Thoracic aorta (tissue), 2 donors: ENCODE data around the gene SGCA. TPM values are rescaled to one million over a fixed set of nuclear protein-coding genes. Genes with fewer than 3 reads are reported as not detected.

Experiments used
- ATAC-seq: fragments of 150-250 bp; one replicate; pipeline ENCODE4 v1.8.0; 2017; ENCODE audit warnings: low read depth; ENCODE audit not compliant: insufficient number of reproducible peaks, low FRiP score
- DNase-seq: peaks from one replicate; pipeline ENCODE4 v3.0.0-alpha.2; 2020; ENCODE audit warnings: low spot score
- H3K27ac ChIP-seq, 2 donors: fragments of 200-600 bp; sonication (generic); 1 replicate in 1 of 2; 2 replicates in 1 of 2; pipeline ENCODE4 v1.5.1; 2016; ENCODE audit warnings: mild to moderate bottlenecking in 2 of 2, moderate library complexity in 2 of 2
- H3K27me3 ChIP-seq: fragments of 200-600 bp; sonication (generic); replicated peaks from 2 replicates; pipeline ENCODE4 v1.6.0; 2016; ENCODE audit warnings: mild to moderate bottlenecking; ENCODE audit not compliant: insufficient read depth
- H3K36me3 ChIP-seq: fragments of 200-600 bp; sonication (generic); one replicate; pipeline ENCODE4 v1.5.1; 2016
- H3K4me1 ChIP-seq, 2 donors: fragments of 200-600 bp; sonication (generic); 1 replicate in 1 of 2; 2 replicates in 1 of 2; pipeline versions ENCODE4 v1.5.1 to v1.6.0; 2016; ENCODE audit warnings: low read depth in 2 of 2, mild to moderate bottlenecking in 1 of 2; ENCODE audit not compliant: control insufficient read depth in 1 of 2
- H3K4me3 ChIP-seq: fragments of 200-600 bp; sonication (generic); 2 replicates; pipeline ENCODE4 v1.5.1; 2016; ENCODE audit warnings: mild to moderate bottlenecking
- H3K9me3 ChIP-seq: fragments of 200-600 bp; sonication (generic); 2 replicates; pipeline ENCODE4 v1.5.1; 2016
- CTCF ChIP-seq: fragments of 200-600 bp; sonication (generic); IDR thresholded peaks from one replicate; pipeline ENCODE4 v1.5.1; 2019; ENCODE audit warnings: antibody characterized with exemption
- total RNA-seq, 2 donors: library from RNA; depleted of rRNA; stranded (reverse); fragments of >200 nt; gene quantifications; one replicate each; pipeline versions ENCODE4 v1.1.0 to v1.2.3, GENCODE V29; 2016

Gene SGCA
- total RNA-seq, 2 donors from 2014 or later, result 95.5 to 158 TPM

GRCh38 chr17:50128441-50129352 is 37.1 kb upstream of the SGCA start:
- Histone ChIP-seq H3K27me3 (no peaks in the 10 kb centered on the region), H3K9me3 (no peaks in the 10 kb centered on the region), H3K36me3 (no peaks in the 10 kb centered on the region), H3K27ac (no peak overlapping the region), H3K4me1 (peaks cover 32 to 49% of the 10 kb centered on the region in 2 donors), H3K4me3 (peak overlapping the region; percentile 73)
- no peak for DNase-seq
- no peak for ATAC-seq
- TF ChIP-seq CTCF, result no peak

GRCh38 chr17:50129353-50129727 is 36.5 kb upstream of the SGCA start:
- peaks cover 38 to 55% of the 10 kb centered on the region in 2 donors for H3K4me1 ChIP-seq

GRCh38 chr17:50129728-50130558 is 35.9 kb upstream of the SGCA start, which contains the start of gene SAMD14:
Gene SAMD14 (minus strand): TSS chr17:50130160. CDS start chr17:50124959, 5,201 bp downstream.
- Histone ChIP-seq H3K36me3 (peaks cover 5% of the 10 kb centered on the region), H3K27ac (no peak within 1 kb of the TSS), H3K4me3 (peak within 1 kb of the TSS; percentile 73), H3K27me3 (no peaks in the 10 kb centered on the region), H3K4me1 (peaks cover 38 to 61% of the 10 kb centered on the region in 2 donors), H3K9me3 (no peaks in the 10 kb centered on the region)
- no peak for TF ChIP-seq CTCF
- no peak for ATAC-seq
- no peak for DNase-seq

More at GRCh38 chr17:50129353-50129727, 36.5 kb upstream of the SGCA start:
- Histone ChIP-seq H3K4me3 (peak overlapping the region; percentile 73), H3K36me3 (no peaks in the 10 kb centered on the region), H3K27me3 (no peaks in the 10 kb centered on the region), H3K27ac (no peak overlapping the region), H3K9me3 (no peaks in the 10 kb centered on the region)
- TF ChIP-seq CTCF, result no peak
- DNase-seq (no peak), ATAC-seq (no peak)

GRCh38 chr17:50130559-50131305 is 35.1 kb upstream of the SGCA start:
- DNase-seq, result no peak
- Histone ChIP-seq H3K27me3 (no peaks in the 10 kb centered on the region), H3K4me1 (peaks cover 38 to 62% of the 10 kb centered on the region in 2 donors), H3K36me3 (peaks cover 12% of the 10 kb centered on the region), H3K4me3 (peak overlapping the region; percentile 73), H3K9me3 (no peaks in the 10 kb centered on the region), H3K27ac (no peak overlapping the region)
- TF ChIP-seq CTCF, result no peak
- ATAC-seq, result no peak
